Peyer's patch (tissue), 4 donors: ENCODE measurements around the gene BSPRY.

ENCODE experiments used
- CTCF ChIP-seq, 6 experiments: fragments of 450-650 bp in 4 of 6; fragments of 200-600 bp in 2 of 6; sonication (generic) in 1 of 6; IDR thresholded peaks; one replicate each; pipeline ENCODE4 v1.5.1; 2017 to 2019; ENCODE audit warnings: antibody characterized with exemption in 6 of 6, mild to moderate bottlenecking in 3 of 6, moderate library complexity in 1 of 6
- POLR2A ChIP-seq, 2 donors: fragments of 450-650 bp; IDR thresholded peaks; one replicate each; pipeline ENCODE4 v1.5.1; 2017; ENCODE audit warnings: antibody characterized with exemption in 2 of 2, mild to moderate bottlenecking in 2 of 2, moderate library complexity in 2 of 2

- no peak for TF ChIP-seq CTCF (IDR thresholded peaks at IDR 0.05)
- TF ChIP-seq POLR2A (IDR thresholded peaks at IDR 0.05), result no peak
Observed at GRCh38 chr9:113349066-113349444, 286 bp upstream of the BSPRY start.
